K562 (cell line): ENCODE measurements around the gene STUB1. TPM values are rescaled to one million over a fixed set of nuclear protein-coding genes. Genes with fewer than 3 reads are reported as not detected.

Experiments
- DMBX1 ChIP-seq: fragments of 250-450 bp; sonication (Bioruptor Pico); IDR thresholded peaks from 2 replicates; pipeline ENCODE4 v1.8.0; 2022; ENCODE audit warnings: inconsistent platforms, mild to moderate bottlenecking, moderate library complexity, borderline replicate concordance
- GABPB2 ChIP-seq: fragments of 250-450 bp; sonication (Bioruptor Pico); conservative IDR thresholded peaks from 2 replicates; pipeline ENCODE4 v1.5.1; 2021; ENCODE audit warnings: mild to moderate bottlenecking
- NCOA6 ChIP-seq: fragments of 450-650 bp; IDR thresholded peaks from 2 replicates; pipeline ENCODE4 v1.6.1; 2017; ENCODE audit warnings: mild to moderate bottlenecking
- NFE2L1 ChIP-seq: fragments of 450-650 bp; IDR thresholded peaks from 2 replicates; pipeline ENCODE4 v1.6.1; 2016; ENCODE audit warnings: missing genetic modification characterization, low read depth, mild to moderate bottlenecking, missing compliant biosample characterization, moderate library complexity, borderline replicate concordance
- NFXL1 ChIP-seq: fragments of 450-650 bp; formaldehyde crosslinking; IDR thresholded peaks from 2 replicates; pipeline ENCODE4 v1.4.0; 2021; ENCODE audit warnings: mild to moderate bottlenecking
- POLR2G ChIP-seq: fragments of 200-400 bp; formaldehyde crosslinking; IDR thresholded peaks from 2 replicates; pipeline ENCODE4 v1.6.1; 2017; ENCODE audit warnings: low read depth, mild to moderate bottlenecking, antibody characterized with exemption, low read length, moderate library complexity
- SIN3A ChIP-seq, 2 experiments: fragments of 150-350 bp in 1 of 2; IDR thresholded peaks; 2 replicates each; pipeline ENCODE4 v1.6.1; 2011 to 2016; ENCODE audit warnings: borderline replicate concordance in 2 of 2, low read depth in 2 of 2, low read length in 2 of 2, mild to moderate bottlenecking in 2 of 2, moderate library complexity in 2 of 2; ENCODE audit not compliant: control insufficient read depth in 1 of 2
- SRF ChIP-seq, 2 experiments: fragments of 250-450, 450-650 bp in 1 of 2; sonication (Bioruptor Pico) in 1 of 2; sonication (generic) in 1 of 2; formaldehyde crosslinking; IDR thresholded peaks; 2 replicates each; pipeline versions ENCODE4 v1.5.0 to v1.5.1; 2020 to 2022; ENCODE audit warnings: mild to moderate bottlenecking in 1 of 2, missing genetic modification reagents in 1 of 2
- STAT5B ChIP-seq: fragments of 250-450 bp; sonication (Bioruptor Pico); IDR thresholded peaks from 2 replicates; pipeline ENCODE4 v1.8.0; 2021; ENCODE audit warnings: mild to moderate bottlenecking, inconsistent platforms
- TAF1 ChIP-seq: IDR thresholded peaks from 2 replicates; pipeline ENCODE4 v1.6.1; 2011; ENCODE audit warnings: mild to moderate bottlenecking, low read length, moderate library complexity; ENCODE audit not compliant: insufficient read depth, control insufficient read depth, severe bottlenecking; ENCODE audit errors: extremely low read depth
- ZFPM2 ChIP-seq: fragments of 250-450 bp; sonication (Bioruptor Pico); IDR thresholded peaks from 2 replicates; pipeline ENCODE4 v1.5.1; 2022; ENCODE audit warnings: mild to moderate bottlenecking
- ZNF75A ChIP-seq: fragments of 450-650 bp; formaldehyde crosslinking; IDR thresholded peaks from 2 replicates; pipeline ENCODE4 v1.4.0; 2020; ENCODE audit warnings: mild to moderate bottlenecking
- ZNF76 ChIP-seq: fragments of 250-450 bp; sonication (Bioruptor Pico); IDR thresholded peaks from 2 replicates; pipeline ENCODE4 v1.4.0; 2020; ENCODE audit warnings: mild to moderate bottlenecking, moderate library complexity, borderline replicate concordance
- ZNF830 ChIP-seq: fragments of 250-450 bp; sonication (Bioruptor Pico); IDR thresholded peaks from 2 replicates; pipeline ENCODE4 v1.5.0; 2021; ENCODE audit warnings: mild to moderate bottlenecking
- polyA plus RNA-seq, 8 experiments: library from polyadenylated mRNA; depleted of rRNA in 4 of 8; stranded (reverse) in 5 of 8; unstranded in 3 of 8; fragments of >200 nt; fragmentation: Nextera tagmentation in 2 of 8; fragmentation: Illumina TruSeq in 1 of 8; extraction: Ambion mirVana in 2 of 8; extraction: Trizol in 1 of 8; gene quantifications; 2 replicates each; pipeline versions ENCODE4 v1.2.1 to v1.2.3, GENCODE V29; 2011 to 2014; ENCODE audit warnings: inconsistent platforms in 1 of 8, missing spikeins in 1 of 8
- total RNA-seq, 7 experiments: library from RNA; depleted of rRNA in 6 of 7; stranded (reverse); fragments of >200 nt in 6 of 7; fragmentation: Illumina TruSeq in 2 of 7; extraction: Trizol in 2 of 7; gene quantifications; 2 replicates each; pipeline versions ENCODE4 v1.2.1 to v1.2.3, GENCODE V29; 2011 to 2021; ENCODE audit warnings: low replicate concordance in 1 of 7
- TF ChIP-seq, protein P1 (sequence below): sonication (generic); formaldehyde crosslinking; IDR thresholded peaks from 2 replicates; pipeline ENCODE4 v1.4.0; 2020; ENCODE audit warnings: mild to moderate bottlenecking, missing genetic modification reagents
- TF ChIP-seq, protein P2 (sequence below), 2 experiments: fragments of 200-800 bp in 1 of 2; sonication (Bioruptor generic) in 1 of 2; sonication (generic) in 1 of 2; formaldehyde crosslinking in 1 of 2; IDR thresholded peaks in 1 of 2; conservative IDR thresholded peaks in 1 of 2; 2 replicates each; pipeline versions ENCODE4 v1.5.0 to v1.6.1; 2016 to 2020; ENCODE audit warnings: missing compliant biosample characterization in 1 of 2, missing genetic modification characterization in 1 of 2, missing genetic modification reagents in 1 of 2
- TF ChIP-seq, protein P3 (sequence below): fragments of 250-450 bp; sonication (Bioruptor Pico); IDR thresholded peaks from 2 replicates; pipeline ENCODE4 v1.8.0; 2021; ENCODE audit warnings: borderline replicate concordance, mild to moderate bottlenecking, moderate library complexity; ENCODE audit not compliant: poor library complexity, severe bottlenecking
- TF ChIP-seq, protein P4 (sequence below): fragments of 250-450 bp; sonication (Bioruptor Pico); IDR thresholded peaks from 2 replicates; pipeline ENCODE4 v1.4.0; 2020; ENCODE audit warnings: borderline replicate concordance
- TF ChIP-seq, protein P5 (sequence below): sonication (generic); formaldehyde crosslinking; IDR thresholded peaks from 2 replicates; pipeline ENCODE4 v1.8.0; 2022; ENCODE audit warnings: mild to moderate bottlenecking, missing genetic modification reagents

STUB1 gene
- total and polyA plus RNA-seq, 9 of the 15 experiments (the other 6 are each of a cell fraction or from before 2014, with no cell fraction given), result 10.6 to 251 (median 152) TPM

DNA sequence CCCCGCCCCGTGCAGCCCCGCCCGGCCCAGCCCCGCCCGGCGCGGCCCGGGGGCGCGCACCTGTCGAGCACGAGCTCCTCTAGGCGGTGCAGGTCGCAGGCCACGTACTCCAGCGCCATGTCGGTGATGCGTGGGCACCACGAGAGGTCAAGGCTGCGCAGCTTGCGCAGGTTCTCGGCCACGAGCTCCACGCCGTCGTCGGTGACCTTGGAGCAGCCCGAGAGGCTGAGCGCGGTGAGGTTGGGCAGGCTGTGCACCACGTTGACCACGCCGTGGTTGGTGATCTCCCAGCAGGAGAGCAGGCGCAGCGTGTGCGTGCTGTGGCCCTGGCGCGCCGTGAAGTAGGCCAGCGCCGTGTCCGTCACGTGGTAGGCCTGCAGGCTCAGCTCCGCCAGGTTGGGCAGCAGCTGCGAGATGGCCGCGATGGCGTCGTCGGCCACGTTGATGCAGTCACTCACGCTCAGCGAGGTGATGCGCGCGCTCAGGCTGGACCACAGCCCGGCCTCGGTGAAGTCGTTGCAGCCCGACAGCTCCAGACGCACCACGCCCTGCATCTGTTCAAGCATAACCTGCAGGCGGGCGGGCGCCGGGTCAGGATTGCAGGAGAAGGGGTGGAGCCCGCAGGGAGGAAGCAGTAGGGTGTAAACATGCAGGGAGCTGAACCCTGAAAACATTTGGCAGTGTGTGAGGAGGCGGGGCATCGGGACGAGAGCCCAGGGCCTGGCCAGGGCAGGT is 15.3 kb downstream of the STUB1 start (continued):
- no peak for TF ChIP-seq SIN3A (IDR thresholded peaks at IDR 0.05; ENCODE audit: borderline replicate concordance in 2 of 2, control insufficient read depth in 1 of 2, low read depth in 2 of 2, low read length in 2 of 2)
- TF ChIP-seq ZNF830 (CRISPR knock-in tag), result no peak
- no peak for TF ChIP-seq STAT5B (CRISPR knock-in tag)
- no peak for TF ChIP-seq GABPB2 (CRISPR knock-in tag)
- TF ChIP-seq, protein P1, sequence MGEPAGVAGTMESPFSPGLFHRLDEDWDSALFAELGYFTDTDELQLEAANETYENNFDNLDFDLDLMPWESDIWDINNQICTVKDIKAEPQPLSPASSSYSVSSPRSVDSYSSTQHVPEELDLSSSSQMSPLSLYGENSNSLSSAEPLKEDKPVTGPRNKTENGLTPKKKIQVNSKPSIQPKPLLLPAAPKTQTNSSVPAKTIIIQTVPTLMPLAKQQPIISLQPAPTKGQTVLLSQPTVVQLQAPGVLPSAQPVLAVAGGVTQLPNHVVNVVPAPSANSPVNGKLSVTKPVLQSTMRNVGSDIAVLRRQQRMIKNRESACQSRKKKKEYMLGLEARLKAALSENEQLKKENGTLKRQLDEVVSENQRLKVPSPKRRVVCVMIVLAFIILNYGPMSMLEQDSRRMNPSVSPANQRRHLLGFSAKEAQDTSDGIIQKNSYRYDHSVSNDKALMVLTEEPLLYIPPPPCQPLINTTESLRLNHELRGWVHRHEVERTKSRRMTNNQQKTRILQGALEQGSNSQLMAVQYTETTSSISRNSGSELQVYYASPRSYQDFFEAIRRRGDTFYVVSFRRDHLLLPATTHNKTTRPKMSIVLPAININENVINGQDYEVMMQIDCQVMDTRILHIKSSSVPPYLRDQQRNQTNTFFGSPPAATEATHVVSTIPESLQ (CRISPR knock-in tag), result no peak
- no peak for TF ChIP-seq ZNF76
- peak; percentile 71 for TF ChIP-seq POLR2G
- TF ChIP-seq, protein P2, sequence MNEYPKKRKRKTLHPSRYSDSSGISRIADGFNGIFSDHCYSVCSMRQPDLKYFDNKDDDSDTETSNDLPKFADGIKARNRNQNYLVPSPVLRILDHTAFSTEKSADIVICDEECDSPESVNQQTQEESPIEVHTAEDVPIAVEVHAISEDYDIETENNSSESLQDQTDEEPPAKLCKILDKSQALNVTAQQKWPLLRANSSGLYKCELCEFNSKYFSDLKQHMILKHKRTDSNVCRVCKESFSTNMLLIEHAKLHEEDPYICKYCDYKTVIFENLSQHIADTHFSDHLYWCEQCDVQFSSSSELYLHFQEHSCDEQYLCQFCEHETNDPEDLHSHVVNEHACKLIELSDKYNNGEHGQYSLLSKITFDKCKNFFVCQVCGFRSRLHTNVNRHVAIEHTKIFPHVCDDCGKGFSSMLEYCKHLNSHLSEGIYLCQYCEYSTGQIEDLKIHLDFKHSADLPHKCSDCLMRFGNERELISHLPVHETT (CRISPR knock-in tag; conservative IDR thresholded peaks at IDR 0.05 in 1 of 2, IDR thresholded peaks at IDR 0.05 in 1 of 2), result no peak
- TF ChIP-seq ZFPM2 (CRISPR knock-in tag), result no peak
- TF ChIP-seq, protein P3, sequence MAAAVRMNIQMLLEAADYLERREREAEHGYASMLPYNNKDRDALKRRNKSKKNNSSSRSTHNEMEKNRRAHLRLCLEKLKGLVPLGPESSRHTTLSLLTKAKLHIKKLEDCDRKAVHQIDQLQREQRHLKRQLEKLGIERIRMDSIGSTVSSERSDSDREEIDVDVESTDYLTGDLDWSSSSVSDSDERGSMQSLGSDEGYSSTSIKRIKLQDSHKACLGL (CRISPR knock-in tag), result no peak
- TF ChIP-seq TAF1, result peak; percentile 24
- no peak for TF ChIP-seq NCOA6
- TF ChIP-seq NFXL1, result no peak
- TF ChIP-seq SRF (CRISPR knock-in tag; IDR thresholded peaks at IDR 0.05), result no peak
- no peak for TF ChIP-seq DMBX1 (CRISPR knock-in tag)
- TF ChIP-seq, protein P4, sequence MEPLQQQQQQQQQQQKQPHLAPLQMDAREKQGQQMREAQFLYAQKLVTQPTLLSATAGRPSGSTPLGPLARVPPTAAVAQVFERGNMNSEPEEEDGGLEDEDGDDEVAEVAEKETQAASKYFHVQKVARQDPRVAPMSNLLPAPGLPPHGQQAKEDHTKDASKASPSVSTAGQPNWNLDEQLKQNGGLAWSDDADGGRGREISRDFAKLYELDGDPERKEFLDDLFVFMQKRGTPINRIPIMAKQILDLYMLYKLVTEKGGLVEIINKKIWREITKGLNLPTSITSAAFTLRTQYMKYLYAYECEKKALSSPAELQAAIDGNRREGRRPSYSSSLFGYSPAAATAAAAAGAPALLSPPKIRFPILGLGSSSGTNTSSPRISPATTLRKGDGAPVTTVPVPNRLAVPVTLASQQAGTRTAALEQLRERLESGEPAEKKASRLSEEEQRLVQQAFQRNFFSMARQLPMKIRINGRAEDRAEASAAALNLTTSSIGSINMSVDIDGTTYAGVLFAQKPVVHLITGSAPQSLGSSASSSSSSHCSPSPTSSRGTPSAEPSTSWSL (CRISPR knock-in tag), result no peak
- TF ChIP-seq ZNF75A (CRISPR knock-in tag), result no peak
- TF ChIP-seq, protein P5, sequence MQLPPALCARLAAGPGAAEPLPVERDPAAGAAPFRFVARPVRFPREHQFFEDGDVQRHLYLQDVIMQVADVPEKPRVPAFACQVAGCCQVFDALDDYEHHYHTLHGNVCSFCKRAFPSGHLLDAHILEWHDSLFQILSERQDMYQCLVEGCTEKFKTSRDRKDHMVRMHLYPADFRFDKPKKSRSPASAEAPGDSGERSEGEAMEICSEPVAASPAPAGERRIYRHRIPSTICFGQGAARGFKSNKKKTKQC (CRISPR knock-in tag), result peak; percentile 92
- no peak for TF ChIP-seq NFE2L1
